GM06990 (cell line): ENCODE data around the gene ZNF407.
A peak's percentile ranks its signal among the peaks of the same experiment; 100 is the strongest.

ENCODE experiments used
- DNase-seq: peaks from one replicate; pipeline ENCODE4 v3.0.0-alpha.2; 2011; ENCODE audit not compliant: insufficient read length; ENCODE audit errors: extremely low read depth
- H3K27me3 ChIP-seq: replicated peaks from 2 replicates; pipeline ENCODE4 v1.6.0; 2011; ENCODE audit warnings: low read length; ENCODE audit not compliant: control insufficient read depth, insufficient read depth
- H3K36me3 ChIP-seq: 2 replicates; pipeline ENCODE4 v1.5.1; 2011; ENCODE audit warnings: low read length; ENCODE audit not compliant: control insufficient read depth, insufficient read depth
- H3K4me3 ChIP-seq: replicated peaks from 2 replicates; pipeline ENCODE4 v1.5.1; 2011; ENCODE audit warnings: low read depth, mild to moderate bottlenecking, control low read depth, low read length
- TF ChIP-seq, protein P1 (sequence below): IDR thresholded peaks from 2 replicates; pipeline ENCODE4 v1.5.1; 2011; ENCODE audit warnings: low read length, control low read depth, mild to moderate bottlenecking, inconsistent platforms; ENCODE audit not compliant: insufficient read depth, poor library complexity, severe bottlenecking

Gene ZNF407, protein sequence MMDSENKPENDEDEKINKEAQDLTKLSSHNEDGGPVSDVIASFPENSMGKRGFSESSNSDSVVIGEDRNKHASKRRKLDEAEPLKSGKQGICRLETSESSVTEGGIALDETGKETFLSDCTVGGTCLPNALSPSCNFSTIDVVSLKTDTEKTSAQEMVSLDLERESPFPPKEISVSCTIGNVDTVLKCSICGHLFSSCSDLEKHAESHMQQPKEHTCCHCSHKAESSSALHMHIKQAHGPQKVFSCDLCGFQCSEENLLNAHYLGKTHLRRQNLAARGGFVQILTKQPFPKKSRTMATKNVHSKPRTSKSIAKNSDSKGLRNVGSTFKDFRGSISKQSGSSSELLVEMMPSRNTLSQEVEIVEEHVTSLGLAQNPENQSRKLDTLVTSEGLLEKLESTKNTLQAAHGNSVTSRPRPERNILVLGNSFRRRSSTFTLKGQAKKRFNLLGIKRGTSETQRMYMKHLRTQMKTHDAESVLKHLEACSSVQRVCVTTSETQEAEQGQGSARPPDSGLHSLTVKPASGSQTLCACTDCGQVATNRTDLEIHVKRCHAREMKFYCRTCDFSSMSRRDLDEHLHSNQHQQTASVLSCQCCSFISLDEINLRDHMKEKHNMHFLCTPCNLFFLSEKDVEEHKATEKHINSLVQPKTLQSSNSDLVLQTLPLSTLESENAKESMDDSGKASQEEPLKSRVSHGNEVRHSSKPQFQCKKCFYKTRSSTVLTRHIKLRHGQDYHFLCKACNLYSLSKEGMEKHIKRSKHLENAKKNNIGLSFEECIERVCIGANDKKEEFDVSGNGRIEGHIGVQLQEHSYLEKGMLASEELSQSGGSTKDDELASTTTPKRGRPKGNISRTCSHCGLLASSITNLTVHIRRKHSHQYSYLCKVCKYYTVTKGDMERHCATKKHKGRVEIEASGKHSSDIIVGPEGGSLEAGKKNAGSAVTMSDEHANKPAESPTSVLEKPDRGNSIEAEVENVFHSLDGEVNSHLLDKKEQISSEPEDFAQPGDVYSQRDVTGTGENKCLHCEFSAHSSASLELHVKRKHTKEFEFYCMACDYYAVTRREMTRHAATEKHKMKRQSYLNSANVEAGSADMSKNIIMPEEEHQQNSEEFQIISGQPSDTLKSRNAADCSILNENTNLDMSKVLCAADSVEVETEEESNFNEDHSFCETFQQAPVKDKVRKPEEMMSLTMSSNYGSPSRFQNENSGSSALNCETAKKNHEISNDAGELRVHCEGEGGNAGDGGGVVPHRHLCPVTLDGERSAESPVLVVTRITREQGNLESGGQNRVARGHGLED (N-terminal part only)

DNA sequence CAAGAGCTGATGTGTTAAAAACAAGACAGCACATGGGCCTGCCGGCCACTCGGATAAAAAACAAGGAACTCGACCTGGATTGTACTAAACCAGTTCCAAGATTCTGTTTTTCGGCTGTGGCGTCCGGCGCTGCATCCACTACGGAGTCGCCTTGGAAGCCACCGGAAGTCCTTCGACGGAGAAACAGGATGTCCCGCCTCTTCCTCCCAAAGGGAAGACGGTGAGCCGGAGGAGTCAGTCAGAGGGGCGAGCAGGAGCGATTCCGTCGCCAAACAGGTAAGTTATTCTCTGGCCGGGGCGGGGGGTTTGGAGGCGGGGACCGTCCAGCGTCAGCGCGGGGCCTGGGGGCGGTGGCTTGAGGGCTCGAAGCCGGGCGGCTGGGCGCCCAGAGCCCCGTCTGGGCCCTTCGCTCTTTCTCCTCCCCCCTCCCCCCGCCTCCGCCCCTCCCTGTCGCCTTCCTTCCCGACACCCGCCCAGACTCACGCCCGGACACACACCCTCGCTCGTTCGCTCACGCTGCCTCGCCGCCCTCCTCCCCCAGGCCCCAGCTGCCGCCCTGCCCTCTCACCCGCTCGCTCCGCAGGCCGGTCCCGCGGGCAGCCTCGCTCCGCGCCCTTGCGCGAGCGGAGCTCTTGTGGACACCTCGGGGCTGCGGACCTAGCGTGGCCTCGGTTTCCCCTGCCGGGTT, at the start of gene ZNF407:
TSS of gene ZNF407 (plus strand) at position 209 of the 688 bp plus-strand sequence. CDS start 33,150 bp downstream, outside the sequence.
- H3K36me3 ChIP-seq, result no peaks in the 10 kb centered on the region
- DNase-seq, result peak; percentile 89
- peak within 1 kb of the TSS; percentile 97 for H3K4me3 ChIP-seq
- TF ChIP-seq, protein P1, sequence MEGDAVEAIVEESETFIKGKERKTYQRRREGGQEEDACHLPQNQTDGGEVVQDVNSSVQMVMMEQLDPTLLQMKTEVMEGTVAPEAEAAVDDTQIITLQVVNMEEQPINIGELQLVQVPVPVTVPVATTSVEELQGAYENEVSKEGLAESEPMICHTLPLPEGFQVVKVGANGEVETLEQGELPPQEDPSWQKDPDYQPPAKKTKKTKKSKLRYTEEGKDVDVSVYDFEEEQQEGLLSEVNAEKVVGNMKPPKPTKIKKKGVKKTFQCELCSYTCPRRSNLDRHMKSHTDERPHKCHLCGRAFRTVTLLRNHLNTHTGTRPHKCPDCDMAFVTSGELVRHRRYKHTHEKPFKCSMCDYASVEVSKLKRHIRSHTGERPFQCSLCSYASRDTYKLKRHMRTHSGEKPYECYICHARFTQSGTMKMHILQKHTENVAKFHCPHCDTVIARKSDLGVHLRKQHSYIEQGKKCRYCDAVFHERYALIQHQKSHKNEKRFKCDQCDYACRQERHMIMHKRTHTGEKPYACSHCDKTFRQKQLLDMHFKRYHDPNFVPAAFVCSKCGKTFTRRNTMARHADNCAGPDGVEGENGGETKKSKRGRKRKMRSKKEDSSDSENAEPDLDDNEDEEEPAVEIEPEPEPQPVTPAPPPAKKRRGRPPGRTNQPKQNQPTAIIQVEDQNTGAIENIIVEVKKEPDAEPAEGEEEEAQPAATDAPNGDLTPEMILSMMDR, result no peak
- H3K27me3 ChIP-seq, result no peaks in the 10 kb centered on the region

DNA sequence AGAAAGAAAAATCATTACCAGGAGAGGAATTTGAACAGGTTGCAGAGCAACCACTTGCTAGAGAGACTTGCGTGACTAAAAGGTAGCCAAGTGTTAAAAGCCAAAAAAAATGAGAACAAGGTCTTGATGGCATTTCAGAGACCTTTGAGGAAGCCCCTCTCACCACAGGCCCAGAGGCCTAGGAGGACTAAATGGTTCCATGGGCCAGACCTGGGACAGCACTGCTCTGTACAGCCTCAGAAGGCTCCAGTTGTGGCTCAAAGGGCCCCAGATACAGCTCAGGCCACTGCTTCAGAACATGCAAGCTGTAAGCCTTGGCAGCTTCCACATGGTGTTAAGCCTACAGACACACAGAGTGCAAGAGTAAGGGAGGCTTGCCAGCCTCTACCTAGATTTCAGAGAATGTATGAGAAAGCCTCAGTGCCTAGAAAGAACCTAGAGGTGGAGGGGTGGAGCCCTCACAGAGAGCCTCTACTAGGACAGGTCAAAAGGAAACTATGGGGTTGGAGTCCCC, 48.0 kb upstream of the ZNF407 start:
- no peaks in the 10 kb centered on the region; the same call in 1 of the 2 replicates for H3K27me3 ChIP-seq
- DNase-seq, result no peak
- no peak overlapping the region for H3K4me3 ChIP-seq
- TF ChIP-seq, protein P1, result no peak
- H3K36me3 ChIP-seq, result no peaks in the 10 kb centered on the region

DNA sequence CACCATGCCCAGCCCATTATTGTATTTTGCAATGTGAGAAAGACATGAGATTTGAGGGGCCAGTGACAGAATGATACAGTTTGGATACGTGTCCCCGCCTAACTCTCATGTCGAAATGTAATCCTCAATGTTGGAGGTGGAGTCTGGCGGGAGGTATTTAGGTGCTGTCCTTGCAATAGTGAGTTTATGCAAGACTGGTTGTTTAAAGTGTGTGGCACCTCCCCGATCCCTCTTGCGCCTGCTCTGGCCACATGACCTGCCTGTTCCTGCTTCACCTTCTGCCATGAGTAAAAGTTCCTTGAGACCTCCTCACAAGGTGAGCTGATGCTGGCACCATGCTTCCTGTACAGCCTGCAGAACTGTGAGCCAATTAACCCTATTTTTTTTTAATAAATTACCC, 46.8 kb upstream of the ZNF407 start:
- no peak for DNase-seq
- no peak overlapping the region for H3K4me3 ChIP-seq
- no peaks in the 10 kb centered on the region for H3K36me3 ChIP-seq
- no peaks in the 10 kb centered on the region; the same call in 1 of the 2 replicates for H3K27me3 ChIP-seq
- TF ChIP-seq, protein P1, result no peak

DNA sequence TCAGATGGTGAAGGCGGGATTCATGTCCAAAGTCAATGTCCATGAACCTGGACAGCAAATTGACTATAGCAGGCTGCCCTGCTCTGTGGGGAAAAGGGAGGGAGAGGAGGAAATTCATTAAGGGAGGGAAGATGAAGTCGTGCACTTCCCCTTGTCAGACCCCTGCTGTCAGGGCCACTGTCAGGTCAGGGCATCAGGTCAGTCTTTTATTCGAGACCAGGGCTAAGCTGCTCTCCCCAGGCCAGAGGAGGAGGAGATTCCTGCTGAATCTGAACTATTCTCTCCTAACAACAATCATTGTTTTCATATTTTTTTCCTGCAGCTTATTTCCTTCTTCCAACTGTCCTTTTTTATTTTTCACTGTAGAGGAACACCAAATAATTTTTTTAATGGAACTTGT, 46.2 kb upstream of the ZNF407 start:
- Histone ChIP-seq H3K4me3 (no peak overlapping the region), H3K36me3 (no peaks in the 10 kb centered on the region), H3K27me3 (no peaks in the 10 kb centered on the region; the same call in 1 of the 2 replicates)
- DNase-seq, result no peak
- TF ChIP-seq, protein P1, result no peak
